HepG2 (cell line): Measurements from ENCODE around the gene CCDC191. TPM values are rescaled to one million over a fixed set of nuclear protein-coding genes. Genes with fewer than 3 reads are reported as not detected.

Source experiments
- ADNP ChIP-seq: sonication (generic); formaldehyde crosslinking; IDR thresholded peaks from 2 replicates; pipeline ENCODE4 v1.4.0; 2020; ENCODE audit warnings: missing genetic modification reagents
- CHD4 ChIP-seq: fragments of 200-600 bp; sonication (generic); IDR thresholded peaks from 2 replicates; pipeline ENCODE4 v1.7.0; 2017; ENCODE audit warnings: mild to moderate bottlenecking, low read length, borderline replicate concordance
- EP300 ChIP-seq, 3 experiments: sonication (generic) in 1 of 3; formaldehyde crosslinking in 1 of 3; IDR thresholded peaks; 2 replicates each; pipeline versions ENCODE4 v1.5.1 to v1.6.1; 2011 to 2020; ENCODE audit warnings: low read depth in 2 of 3, low read length in 2 of 3, borderline replicate concordance in 1 of 3, improper control_type of control experiment in 1 of 3, mild to moderate bottlenecking in 1 of 3, missing genetic modification reagents in 1 of 3, moderate library complexity in 1 of 3
- FIP1L1 ChIP-seq: fragments of 200-400 bp; formaldehyde crosslinking; IDR thresholded peaks from 2 replicates; pipeline ENCODE4 v1.6.1; 2018; ENCODE audit warnings: low read depth, mild to moderate bottlenecking, low read length, moderate library complexity, borderline replicate concordance; ENCODE audit not compliant: insufficient read depth
- HMGXB3 ChIP-seq: sonication (generic); formaldehyde crosslinking; IDR thresholded peaks from 2 replicates; pipeline ENCODE4 v1.4.0; 2020; ENCODE audit warnings: missing genetic modification reagents, borderline replicate concordance
- KLF6 ChIP-seq: IDR thresholded peaks from 2 replicates; pipeline ENCODE4 v1.8.0; 2016; ENCODE audit warnings: missing biosample characterization, missing genetic modification reagents
- MTA3 ChIP-seq: sonication (generic); formaldehyde crosslinking; IDR thresholded peaks from 2 replicates; pipeline ENCODE4 v1.4.0; 2020; ENCODE audit warnings: missing genetic modification reagents
- PBX2 ChIP-seq: IDR thresholded peaks from 2 replicates; pipeline ENCODE4 v1.6.1; 2016; ENCODE audit warnings: control low read depth
- POGZ ChIP-seq: sonication (generic); formaldehyde crosslinking; IDR thresholded peaks from 2 replicates; pipeline ENCODE4 v1.4.0; 2020; ENCODE audit warnings: mild to moderate bottlenecking, missing genetic modification reagents
- STAT6 ChIP-seq: sonication (generic); formaldehyde crosslinking; IDR thresholded peaks from 2 replicates; pipeline ENCODE4 v1.4.0; 2020; ENCODE audit warnings: missing genetic modification reagents, mild to moderate bottlenecking, borderline replicate concordance
- THAP11 ChIP-seq: IDR thresholded peaks from 2 replicates; pipeline ENCODE4 v1.6.1; 2016; ENCODE audit warnings: missing biosample characterization, missing genetic modification reagents
- ZBTB2 ChIP-seq: sonication (generic); formaldehyde crosslinking; IDR thresholded peaks from 2 replicates; pipeline ENCODE4 v1.8.0; 2022; ENCODE audit warnings: low read depth, missing genetic modification reagents
- ZBTB46 ChIP-seq: sonication (generic); formaldehyde crosslinking; IDR thresholded peaks from 2 replicates; pipeline ENCODE4 v1.4.0; 2020; ENCODE audit warnings: mild to moderate bottlenecking, missing genetic modification reagents, borderline replicate concordance
- ZNF572 ChIP-seq: sonication (generic); formaldehyde crosslinking; IDR thresholded peaks from 2 replicates; pipeline ENCODE4 v1.5.1; 2020; ENCODE audit warnings: mild to moderate bottlenecking, missing genetic modification reagents
- ZSCAN21 ChIP-seq: sonication (generic); formaldehyde crosslinking; IDR thresholded peaks from 2 replicates; pipeline ENCODE4 v1.8.0; 2022; ENCODE audit warnings: mild to moderate bottlenecking, missing genetic modification reagents, moderate library complexity, borderline replicate concordance
- polyA plus RNA-seq, 8 experiments: library from polyadenylated mRNA; depleted of rRNA in 3 of 8; stranded (reverse) in 7 of 8; unstranded in 1 of 8; fragments of >200 nt; fragmentation: Illumina TruSeq in 4 of 8; extraction: Trizol in 4 of 8; gene quantifications; 2 replicates each; pipeline versions ENCODE4 v1.2.1 to v1.2.3, GENCODE V29; 2011 to 2016; ENCODE audit warnings: low read depth in 4 of 8, missing spikeins in 1 of 8, mixed read lengths in 1 of 8; ENCODE audit not compliant: insufficient read depth in 1 of 8
- total RNA-seq, 5 experiments: library from RNA; depleted of rRNA; stranded (reverse); fragments of >200 nt; fragmentation: Illumina TruSeq; extraction: Trizol; gene quantifications; 2 replicates each; pipeline ENCODE4 v1.2.3, GENCODE V29; 2016; ENCODE audit warnings: low read depth in 1 of 5

Gene CCDC191
- total and polyA plus RNA-seq, 2 of the 13 experiments (the other 11 are each of a cell fraction or from before 2014, with no cell fraction given) = 0.91 to 1.4 TPM

- TF ChIP-seq HMGXB3 (no peak), PBX2 (peak; percentile 40; the same call in 1 of the 2 replicates), ZNF572 (no peak; the same call in 1 of the 2 replicates), FIP1L1 (no peak), KLF6 (CRISPR knock-in tag) (no peak), ZSCAN21 (CRISPR knock-in tag) (no peak; the same call in 1 of the 2 replicates), THAP11 (peak; percentile 100), EP300 (IDR thresholded peaks at IDR 0.05; ENCODE audit: low read depth in 2 of 2, low read length in 2 of 2) (peak in 1 of 2 experiments; percentile 37; a peak in 2 of 4 replicates), EP300 (CRISPR knock-in tag; IDR thresholded peaks at IDR 0.05; ENCODE audit: borderline replicate concordance) (no peak), CHD4 (no peak), STAT6 (CRISPR knock-in tag) (peak; percentile 43; the same call in 1 of the 2 replicates), POGZ (CRISPR knock-in tag) (no peak; the same call in none of the 2 replicates), MTA3 (CRISPR knock-in tag) (no peak), ZBTB46 (no peak), ADNP (CRISPR knock-in tag) (no peak), ZBTB2 (CRISPR knock-in tag) (no peak)
Observed at GRCh38 chr3:114056130-114057010, at the start of gene CCDC191, which contains the start of gene QTRT2 (continued).
